Measurements from ENCODE around the gene DDX60.

Gene DDX60

GRCh38 chr4:168199260-168199957, 119.1 kb downstream of the DDX60 start:
- no peak for DNase-seq

- no peak for DNase-seq
Measured at GRCh38 chr4:168197926-168198325, 120.6 kb downstream of the DDX60 start.

GRCh38 chr4:168188754-168189153, 129.8 kb downstream of the DDX60 start:
- DNase-seq: no peak

- DNase-seq: no peak
Measured at GRCh38 chr4:168183717-168184571, 134.6 kb downstream of the DDX60 start.

GRCh38 chr4:168177546-168178149, 140.9 kb downstream of the DDX60 start:
- DNase-seq: no peak

GRCh38 chr4:168174308-168174707, 144.2 kb downstream of the DDX60 start:
- no peak for DNase-seq

- no peak for DNase-seq
Measured at GRCh38 chr4:168167714-168168284, 150.8 kb downstream of the DDX60 start.
